Natural killer cell (primary cell): ENCODE results near the gene ZPBP2. TPM values are rescaled to one million over a fixed set of nuclear protein-coding genes. Genes with fewer than 3 reads are reported as not detected.

Experiments
- ATAC-seq, 3 donors: fragments of 150-1000 bp in 2 of 3; fragments of 200-7000 bp in 1 of 3; cut with Tn5 transposase; 1 replicate in 1 of 3; 2 replicates in 2 of 3; pipeline ENCODE4 v1.10.0; 2021; ENCODE audit warnings: mild to moderate bottlenecking in 2 of 3, moderate library complexity in 2 of 3
- DNase-seq, 2 donors: peaks; one replicate each; pipeline versions ENCODE4 v3.0.0 to v3.0.0-alpha.2; 2013 to 2021; ENCODE audit warnings: mixed read lengths in 1 of 2
- H3K27ac ChIP-seq: one replicate; pipeline ENCODE4 v1.5.1; 2013; ENCODE audit warnings: mild to moderate bottlenecking, low read length
- H3K27me3 ChIP-seq: one replicate; pipeline ENCODE4 v1.6.1; 2013; ENCODE audit warnings: low read length; ENCODE audit not compliant: control insufficient read depth, insufficient read depth
- H3K36me3 ChIP-seq: one replicate; pipeline ENCODE4 v1.6.1; 2013; ENCODE audit warnings: low read length; ENCODE audit not compliant: control insufficient read depth, insufficient read depth
- H3K4me1 ChIP-seq: one replicate; pipeline ENCODE4 v1.6.1; 2013; ENCODE audit warnings: low read length; ENCODE audit not compliant: control insufficient read depth, insufficient read depth
- H3K4me3 ChIP-seq: one replicate; pipeline ENCODE4 v1.5.1; 2013; ENCODE audit warnings: low read length
- H3K9me3 ChIP-seq: one replicate; pipeline ENCODE4 v1.6.1; 2013; ENCODE audit warnings: low read length; ENCODE audit not compliant: control insufficient read depth, insufficient read depth
- H3K27ac Mint-ChIP-seq, 2 donors: one replicate each; pipeline ENCODE4 v1.8.0; 2022; ENCODE audit warnings: mild to moderate bottlenecking in 2 of 2, mixed read lengths in 2 of 2, moderate library complexity in 1 of 2
- H3K27me3 Mint-ChIP-seq, 2 donors: one replicate each; pipeline ENCODE4 v1.8.0; 2022; ENCODE audit warnings: low read depth in 2 of 2, mixed read lengths in 2 of 2
- H3K36me3 Mint-ChIP-seq: one replicate; pipeline ENCODE4 v1.8.0; 2022; ENCODE audit warnings: mixed read lengths
- H3K4me1 Mint-ChIP-seq, 2 donors: one replicate each; pipeline ENCODE4 v1.8.0; 2022; ENCODE audit warnings: mixed read lengths in 2 of 2
- H3K4me3 Mint-ChIP-seq: one replicate; pipeline ENCODE4 v1.8.0; 2022; ENCODE audit warnings: mild to moderate bottlenecking, moderate library complexity, mixed read lengths
- H3K9me3 Mint-ChIP-seq, 2 donors: one replicate each; pipeline ENCODE4 v1.8.0; 2022; ENCODE audit warnings: mixed read lengths in 2 of 2
- WGBS: methylation state at CpG from one replicate; pipeline ENCODE4 v1.1.7; 2013; ENCODE audit warnings: missing lambda C conversion rate; ENCODE audit not compliant: insufficient coverage; 5-methylcytosine and 5-hydroxymethylcytosine counted together
- intact Hi-C: fragments of 100-400 bp; cut with micrococcal nuclease; formaldehyde crosslinking; loops from one replicate; pipeline ENCODE4 v1.14.2; 2022
- total RNA-seq, 4 donors: library from RNA; stranded (reverse); fragments of 120-200 nt in 1 of 4; gene quantifications; one replicate each; pipeline versions ENCODE4 v1.2.3 to v1.2.4, GENCODE V29; 2013 to 2022
- TF ChIP-seq, protein P1 (sequence below): fragments of 200-600 bp; IDR thresholded peaks from one replicate; pipeline ENCODE4 v1.8.0; 2022; ENCODE audit warnings: antibody characterized with exemption

Gene ZPBP2
- total RNA-seq, 3 donors from 2014 or later (not counting 1 experiment from before 2014, with no cell fraction given): not detected

DNA sequence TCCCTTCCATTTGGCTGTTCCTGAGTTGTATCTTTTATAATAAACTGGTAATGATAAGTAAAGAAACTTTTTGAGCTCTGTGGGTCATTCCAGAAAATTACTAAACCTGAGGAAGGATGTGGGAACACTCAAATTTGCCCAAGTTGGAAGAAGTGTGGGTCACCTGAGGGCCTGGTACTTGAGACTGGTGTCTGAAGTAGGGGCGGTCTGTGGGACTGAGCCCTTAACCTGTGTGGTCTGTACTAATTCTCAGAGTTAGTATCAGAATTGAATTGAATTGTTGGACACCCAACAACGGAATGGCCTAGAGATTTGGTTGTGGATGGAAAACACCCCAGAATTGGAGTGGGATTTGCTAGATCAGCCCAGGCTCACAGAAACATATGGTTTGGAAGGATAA is 47.0 kb upstream of the ZPBP2 start:
- Histone ChIP-seq H3K9me3 (peaks cover 14% of the 10 kb centered on the region), H3K36me3 (peaks cover 28% of the 10 kb centered on the region), H3K27ac (peak overlapping the region; percentile 80), H3K27me3 (no peaks in the 10 kb centered on the region), H3K4me3 (no peak overlapping the region), H3K4me1 (peaks cover 22% of the 10 kb centered on the region)
- H3K36me3 Mint-ChIP-seq: peaks cover 19% of the 10 kb centered on the region
- peaks cover 0 to 5% of the 10 kb centered on the region in 2 donors for H3K9me3 Mint-ChIP-seq
- TF ChIP-seq, protein P1, sequence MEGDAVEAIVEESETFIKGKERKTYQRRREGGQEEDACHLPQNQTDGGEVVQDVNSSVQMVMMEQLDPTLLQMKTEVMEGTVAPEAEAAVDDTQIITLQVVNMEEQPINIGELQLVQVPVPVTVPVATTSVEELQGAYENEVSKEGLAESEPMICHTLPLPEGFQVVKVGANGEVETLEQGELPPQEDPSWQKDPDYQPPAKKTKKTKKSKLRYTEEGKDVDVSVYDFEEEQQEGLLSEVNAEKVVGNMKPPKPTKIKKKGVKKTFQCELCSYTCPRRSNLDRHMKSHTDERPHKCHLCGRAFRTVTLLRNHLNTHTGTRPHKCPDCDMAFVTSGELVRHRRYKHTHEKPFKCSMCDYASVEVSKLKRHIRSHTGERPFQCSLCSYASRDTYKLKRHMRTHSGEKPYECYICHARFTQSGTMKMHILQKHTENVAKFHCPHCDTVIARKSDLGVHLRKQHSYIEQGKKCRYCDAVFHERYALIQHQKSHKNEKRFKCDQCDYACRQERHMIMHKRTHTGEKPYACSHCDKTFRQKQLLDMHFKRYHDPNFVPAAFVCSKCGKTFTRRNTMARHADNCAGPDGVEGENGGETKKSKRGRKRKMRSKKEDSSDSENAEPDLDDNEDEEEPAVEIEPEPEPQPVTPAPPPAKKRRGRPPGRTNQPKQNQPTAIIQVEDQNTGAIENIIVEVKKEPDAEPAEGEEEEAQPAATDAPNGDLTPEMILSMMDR: no peak
- 100% methylated on average over 2 of the region's 2 CpGs for WGBS
- no peak for DNase-seq
- peaks cover 48 to 49% of the 10 kb centered on the region in 2 donors for H3K4me1 Mint-ChIP-seq
- H3K27me3 Mint-ChIP-seq: no peaks in the 10 kb centered on the region
- intact Hi-C loops: no loop called here
- no peak for ATAC-seq
- no peak overlapping the region for H3K4me3 Mint-ChIP-seq
- H3K27ac Mint-ChIP-seq: peak overlapping the region; percentile 73 to 94

DNA sequence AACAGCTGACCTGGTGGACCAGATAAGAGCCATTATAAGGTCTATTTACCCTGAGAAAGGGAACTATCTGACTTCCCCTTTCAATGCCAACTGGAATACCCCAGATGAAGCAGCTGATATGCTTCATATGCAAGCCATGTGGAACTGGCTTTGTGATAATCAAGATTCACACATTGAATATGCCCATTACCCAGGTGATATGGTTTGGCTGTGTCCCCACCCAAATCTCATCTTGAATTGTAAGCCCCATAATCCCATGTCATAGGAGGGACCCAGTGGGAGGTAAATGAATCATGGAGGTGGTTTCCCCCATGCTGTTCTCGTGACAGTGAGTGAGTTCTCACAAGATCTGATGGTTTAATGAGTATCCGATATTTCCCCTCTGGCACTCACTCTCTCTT is 46.0 kb upstream of the ZPBP2 start:
- H3K4me3 ChIP-seq: no peak overlapping the region
- Mint-ChIP-seq H3K27me3 (no peaks in the 10 kb centered on the region), H3K36me3 (peaks cover 19% of the 10 kb centered on the region), H3K9me3 (peaks cover 0 to 5% of the 10 kb centered on the region in 2 donors), H3K27ac (peak overlapping the region; percentile 73 to 94), H3K4me3 (no peak overlapping the region), H3K4me1 (peaks cover 55% of the 10 kb centered on the region in 2 donors)
- DNase-seq: peak in 1 of 2 donors; percentile 40
- H3K27ac ChIP-seq: peak overlapping the region; percentile 80
- H3K9me3 ChIP-seq: peaks cover 14% of the 10 kb centered on the region
- intact Hi-C loops: no loop called here
- no peaks in the 10 kb centered on the region for H3K27me3 ChIP-seq
- peak in 1 of 3 donors; percentile 14 for ATAC-seq
- H3K36me3 ChIP-seq: peaks cover 37% of the 10 kb centered on the region
- WGBS: 73% methylated on average over 2 of the region's 2 CpGs
- TF ChIP-seq, protein P1: no peak
- H3K4me1 ChIP-seq: peaks cover 22% of the 10 kb centered on the region

DNA sequence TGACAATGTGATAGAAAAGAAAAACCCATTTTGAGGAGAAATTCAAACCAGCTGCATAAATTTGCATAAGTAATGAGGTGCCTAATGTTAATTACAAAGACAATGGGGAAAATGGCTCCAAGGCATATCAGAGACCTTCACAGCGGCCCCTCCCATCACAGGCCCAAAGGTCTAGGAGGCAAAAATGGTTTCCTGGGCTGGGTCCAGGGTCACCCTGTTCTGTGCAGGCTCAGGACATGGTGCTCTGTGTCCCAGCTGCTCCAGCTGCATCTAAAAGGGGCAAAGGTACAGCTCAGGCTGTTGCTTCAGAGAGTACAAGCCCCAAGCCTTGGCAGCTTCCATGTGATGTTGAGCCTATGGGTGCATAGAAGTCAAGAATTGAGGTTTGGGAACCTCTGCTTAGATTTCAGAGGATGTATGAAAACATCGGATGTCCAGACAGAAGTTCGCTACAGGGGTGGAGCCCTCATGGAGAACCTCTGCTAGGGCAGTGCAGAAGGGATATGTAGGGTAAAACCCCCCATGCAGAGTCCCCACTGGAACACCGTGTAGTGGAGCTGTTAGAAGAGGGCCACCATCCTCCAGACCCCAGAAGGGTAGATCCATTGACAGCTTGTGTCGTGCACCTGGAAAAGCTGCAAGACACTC is 44.5 kb upstream of the ZPBP2 start:
- H3K9me3 ChIP-seq: peaks cover 14% of the 10 kb centered on the region
- no peaks in the 10 kb centered on the region for H3K27me3 Mint-ChIP-seq
- 98% methylated on average over 5 of the region's 5 CpGs for WGBS
- H3K4me3 Mint-ChIP-seq: no peak overlapping the region
- TF ChIP-seq, protein P1: no peak
- intact Hi-C loops: no loop called here
- H3K27ac ChIP-seq: no peak overlapping the region
- peaks cover 26% of the 10 kb centered on the region for H3K36me3 Mint-ChIP-seq
- H3K9me3 Mint-ChIP-seq: peaks cover 0 to 5% of the 10 kb centered on the region in 2 donors
- ATAC-seq: no peak
- peak overlapping the region; percentile 73 to 94 for H3K27ac Mint-ChIP-seq
- peaks cover 50% of the 10 kb centered on the region for H3K36me3 ChIP-seq
- DNase-seq: no peak
- H3K27me3 ChIP-seq: no peaks in the 10 kb centered on the region
- H3K4me1 Mint-ChIP-seq: peaks cover 52 to 61% of the 10 kb centered on the region in 2 donors
- H3K4me1 ChIP-seq: peaks cover 18% of the 10 kb centered on the region
- H3K4me3 ChIP-seq: no peak overlapping the region

DNA sequence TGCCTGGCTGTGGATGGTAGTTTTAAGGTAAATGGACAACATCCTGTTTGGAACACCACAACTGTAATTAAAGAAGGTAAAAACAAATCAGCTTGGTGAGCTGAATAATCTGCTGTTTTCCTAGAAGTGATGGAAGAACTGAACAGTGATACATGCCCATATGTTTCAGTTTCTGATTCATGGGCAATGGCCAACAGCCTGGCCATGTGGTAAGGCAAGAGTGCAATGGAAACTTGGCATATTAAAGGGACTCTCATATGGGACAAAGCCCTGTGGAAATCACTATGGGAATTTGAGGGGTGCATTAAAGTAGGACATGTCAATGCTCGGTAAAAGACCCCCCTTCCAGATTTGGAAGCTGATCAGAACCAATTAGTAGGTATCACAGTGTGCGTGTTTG is 41.7 kb upstream of the ZPBP2 start:
- Mint-ChIP-seq H3K4me3 (no peak overlapping the region), H3K27me3 (no peaks in the 10 kb centered on the region), H3K9me3 (peaks cover 0 to 5% of the 10 kb centered on the region in 2 donors), H3K27ac (peak overlapping the region; percentile 18 to 43), H3K4me1 (peaks cover 35 to 49% of the 10 kb centered on the region in 2 donors), H3K36me3 (peaks cover 27% of the 10 kb centered on the region)
- Histone ChIP-seq H3K27me3 (no peaks in the 10 kb centered on the region), H3K27ac (no peak overlapping the region), H3K4me1 (no peaks in the 10 kb centered on the region), H3K36me3 (peaks cover 64% of the 10 kb centered on the region), H3K9me3 (peaks cover 14% of the 10 kb centered on the region), H3K4me3 (no peak overlapping the region)
- TF ChIP-seq, protein P1: no peak
- intact Hi-C loops: no loop called here
- ATAC-seq: no peak
- WGBS: 100% methylated on average over 2 of the region's 2 CpGs
- DNase-seq: no peak
